ENCODE results near the gene AFF1. TPM values are rescaled to one million over a fixed set of nuclear protein-coding genes. Genes with fewer than 3 reads are reported as not detected.

The AFF1 gene
- total and polyA plus RNA-seq, 2 experiments from 2014 or later = 31.9 to 38.7 TPM

- H3K27ac ChIP-seq = peak overlapping the region; percentile 2
- peak; percentile 26 for DNase-seq (ENCODE audit: low spot score)
- no peaks in the 10 kb centered on the region for H3K9me3 ChIP-seq (ENCODE audit: low read depth)
- no peak for TF ChIP-seq EZH2phosphoT487 (IDR thresholded peaks at IDR 0.05; ENCODE audit: low read depth, severe bottlenecking, unreplicated experiment)
- no peak for TF ChIP-seq CTCF (IDR thresholded peaks at IDR 0.05; ENCODE audit: poor library complexity)
- TF ChIP-seq EZH2 (IDR thresholded peaks at IDR 0.05; ENCODE audit: borderline replicate concordance) = no peak
- peak overlapping the region; percentile 44 for H3K4me2 ChIP-seq
- peaks cover 12% of the 10 kb centered on the region for H3K4me1 ChIP-seq (ENCODE audit: insufficient read depth)
- peaks cover 59% of the 10 kb centered on the region for H3K79me2 ChIP-seq
- no peaks in the 10 kb centered on the region for H4K20me1 ChIP-seq (ENCODE audit: insufficient read depth, poor library complexity, severe bottlenecking)
- no peaks in the 10 kb centered on the region for H3K9me2 ChIP-seq (replicated peaks; ENCODE audit: insufficient read depth)
- H3K4me3 ChIP-seq = no peak overlapping the region
- no peaks in the 10 kb centered on the region for H3K27me3 ChIP-seq
- 56% methylated on average over 3 of the region's 3 CpGs for WGBS (ENCODE audit: low lambda C conversion rate, missing lambda C conversion rate)
- H2AFZ ChIP-seq = no peak overlapping the region
- no peaks in the 10 kb centered on the region for H3K36me3 ChIP-seq (replicated peaks; ENCODE audit: insufficient read depth, low read depth)
Measured at GRCh38 chr4:86972997-86973396, 38.2 kb downstream of the AFF1 start.

- no peaks in the 10 kb centered on the region for H3K9me2 ChIP-seq (replicated peaks; ENCODE audit: insufficient read depth)
- peak overlapping the region; percentile 2 for H3K27ac ChIP-seq
- TF ChIP-seq CTCF (IDR thresholded peaks at IDR 0.05; ENCODE audit: poor library complexity) (no peak), EZH2 (IDR thresholded peaks at IDR 0.05; ENCODE audit: borderline replicate concordance) (no peak), EZH2phosphoT487 (IDR thresholded peaks at IDR 0.05; ENCODE audit: low read depth, severe bottlenecking, unreplicated experiment) (no peak)
- peaks cover 53% of the 10 kb centered on the region for H3K79me2 ChIP-seq
- no peaks in the 10 kb centered on the region for H3K36me3 ChIP-seq (replicated peaks; ENCODE audit: insufficient read depth, low read depth)
- H3K27me3 ChIP-seq = no peaks in the 10 kb centered on the region
- DNase-seq (ENCODE audit: low spot score) = no peak
- H2AFZ ChIP-seq = no peak overlapping the region
- 52% methylated on average over 4 of the region's 4 CpGs for WGBS (ENCODE audit: low lambda C conversion rate, missing lambda C conversion rate)
- peaks cover 16% of the 10 kb centered on the region for H3K4me1 ChIP-seq (ENCODE audit: insufficient read depth)
- H3K4me2 ChIP-seq = peak overlapping the region; percentile 44
- H3K9me3 ChIP-seq (ENCODE audit: low read depth) = no peaks in the 10 kb centered on the region
- no peak overlapping the region for H3K4me3 ChIP-seq
- H4K20me1 ChIP-seq (ENCODE audit: insufficient read depth, poor library complexity, severe bottlenecking) = no peaks in the 10 kb centered on the region
Measured at GRCh38 chr4:86973668-86974067, 38.9 kb downstream of the AFF1 start.

GRCh38 chr4:86974551-86974994, 39.8 kb downstream of the AFF1 start:
- peaks cover 53% of the 10 kb centered on the region for H3K79me2 ChIP-seq
- peaks cover 19% of the 10 kb centered on the region for H3K4me1 ChIP-seq (ENCODE audit: insufficient read depth)
- WGBS (ENCODE audit: low lambda C conversion rate, missing lambda C conversion rate) = 75% methylated on average over 8 of the region's 8 CpGs
- no peaks in the 10 kb centered on the region for H3K36me3 ChIP-seq (replicated peaks; ENCODE audit: insufficient read depth, low read depth)
- no peak overlapping the region for H3K4me3 ChIP-seq
- H2AFZ ChIP-seq = no peak overlapping the region
- H3K9me2 ChIP-seq (replicated peaks; ENCODE audit: insufficient read depth) = no peaks in the 10 kb centered on the region
- H3K9me3 ChIP-seq (ENCODE audit: low read depth) = no peaks in the 10 kb centered on the region
- no peaks in the 10 kb centered on the region for H3K27me3 ChIP-seq
- peak overlapping the region; percentile 44 for H3K4me2 ChIP-seq
- no peak for DNase-seq (ENCODE audit: low spot score)
- no peaks in the 10 kb centered on the region for H4K20me1 ChIP-seq (ENCODE audit: insufficient read depth, poor library complexity, severe bottlenecking)
- TF ChIP-seq EZH2phosphoT487 (IDR thresholded peaks at IDR 0.05; ENCODE audit: low read depth, severe bottlenecking, unreplicated experiment) (no peak), EZH2 (IDR thresholded peaks at IDR 0.05; ENCODE audit: borderline replicate concordance) (no peak), CTCF (IDR thresholded peaks at IDR 0.05; ENCODE audit: poor library complexity) (no peak)
- peak overlapping the region; percentile 2 for H3K27ac ChIP-seq

- H2AFZ ChIP-seq = no peak overlapping the region
- no peaks in the 10 kb centered on the region for H3K27me3 ChIP-seq
- no peaks in the 10 kb centered on the region for H3K36me3 ChIP-seq (replicated peaks; ENCODE audit: insufficient read depth, low read depth)
- TF ChIP-seq CTCF (IDR thresholded peaks at IDR 0.05; ENCODE audit: poor library complexity) (no peak), EZH2phosphoT487 (IDR thresholded peaks at IDR 0.05; ENCODE audit: low read depth, severe bottlenecking, unreplicated experiment) (no peak)
- no peaks in the 10 kb centered on the region for H4K20me1 ChIP-seq (ENCODE audit: insufficient read depth, poor library complexity, severe bottlenecking)
- peaks cover 55% of the 10 kb centered on the region for H3K79me2 ChIP-seq
- H3K4me1 ChIP-seq (ENCODE audit: insufficient read depth) = peaks cover 19% of the 10 kb centered on the region
- H3K9me3 ChIP-seq (ENCODE audit: low read depth) = no peaks in the 10 kb centered on the region
- no peaks in the 10 kb centered on the region for H3K9me2 ChIP-seq (replicated peaks; ENCODE audit: insufficient read depth)
- DNase-seq (ENCODE audit: low spot score) = no peak
- H3K27ac ChIP-seq = no peak overlapping the region
- no peak overlapping the region for H3K4me2 ChIP-seq
- H3K4me3 ChIP-seq = no peak overlapping the region
- 78% methylated on average over 2 of the region's 2 CpGs for whole genome bisulfite sequencing (ENCODE audit: low lambda C conversion rate, missing lambda C conversion rate)
Measured at GRCh38 chr4:86975927-86976326, 41.1 kb downstream of the AFF1 start.
